GOT3 (cell line): Measurements from ENCODE around the gene COL27A1.

Experiments used
- DNase-seq: peaks from one replicate; lab custom pipeline; 2025; ENCODE audit warnings: mixed read lengths; lab: John Stamatoyannopoulos, UW

Gene COL27A1

DNA sequence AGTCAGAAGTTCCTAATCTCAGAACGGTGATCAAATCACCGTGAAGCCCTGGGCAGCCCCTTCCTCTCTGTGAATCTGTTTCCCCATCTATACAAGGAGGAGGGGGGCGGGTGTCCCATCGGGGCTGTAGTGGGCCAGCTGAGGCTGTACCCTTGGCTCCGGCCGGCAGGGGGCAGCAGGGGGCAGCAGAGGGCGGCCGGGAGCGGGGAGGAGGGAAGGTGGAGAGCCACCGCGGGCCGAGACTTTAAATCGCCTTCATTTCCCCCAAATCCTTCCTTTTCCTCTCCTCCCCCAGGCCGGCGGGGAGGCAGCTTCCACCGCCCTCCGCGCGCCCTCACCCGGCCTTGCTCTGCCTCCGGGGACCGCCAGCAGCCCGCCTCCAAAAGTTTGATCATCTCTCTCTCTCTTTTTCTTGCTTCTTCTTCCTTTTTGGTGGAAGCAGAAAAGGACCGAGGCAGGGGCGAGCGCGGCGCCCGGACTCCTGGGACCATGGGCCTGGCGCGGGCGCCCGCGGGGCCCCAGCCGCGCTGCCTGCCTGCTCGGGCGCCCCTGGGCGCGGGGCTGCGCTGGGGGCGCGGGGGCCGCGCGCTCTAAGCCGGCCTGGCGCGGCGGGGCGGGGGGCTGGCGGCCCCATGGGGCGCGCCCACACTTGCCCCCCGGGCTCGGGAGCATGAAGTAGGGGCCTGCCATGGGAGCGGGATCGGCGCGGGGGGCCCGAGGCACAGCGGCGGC lies at the start of gene COL27A1:
Gene COL27A1, plus strand, starts transcription at position 275 of the 732 bp plus-strand sequence. Its CDS starts 414 bp downstream, at position 689.
- no peak for DNase-seq

DNA sequence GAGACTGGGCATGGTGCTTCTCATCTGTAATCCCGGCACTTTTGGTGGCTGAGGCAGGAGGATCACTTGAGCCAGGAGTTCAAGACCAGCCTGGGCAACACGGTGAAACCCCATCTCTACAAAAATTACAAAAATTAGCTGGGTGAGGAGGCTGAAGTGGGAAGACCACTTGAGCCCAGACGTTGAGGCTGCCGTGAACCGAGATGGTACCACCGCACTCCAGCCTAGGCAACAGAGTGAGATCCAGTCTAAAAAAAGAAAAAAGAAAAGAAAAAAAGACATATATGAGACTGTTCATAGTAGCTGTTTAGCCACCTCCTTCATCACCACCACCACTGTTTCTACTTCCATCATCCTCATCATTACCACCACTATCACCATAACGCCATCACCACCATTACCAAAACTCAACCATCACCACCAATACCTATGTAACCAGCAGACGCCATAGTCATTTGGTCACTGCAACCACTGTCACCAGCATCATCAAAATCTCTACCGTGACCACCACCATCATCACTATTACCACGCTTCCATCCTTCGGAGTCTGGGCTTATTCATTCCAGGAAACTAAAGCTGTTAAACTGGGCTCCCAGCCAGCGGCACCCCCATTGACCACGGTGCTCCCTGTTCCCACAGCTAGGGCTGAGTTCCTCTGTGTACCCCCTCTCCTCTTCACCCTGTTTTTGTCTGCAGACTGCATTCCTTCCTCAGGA lies 47.9 kb upstream of the COL27A1 start:
- no peak for DNase-seq

DNA sequence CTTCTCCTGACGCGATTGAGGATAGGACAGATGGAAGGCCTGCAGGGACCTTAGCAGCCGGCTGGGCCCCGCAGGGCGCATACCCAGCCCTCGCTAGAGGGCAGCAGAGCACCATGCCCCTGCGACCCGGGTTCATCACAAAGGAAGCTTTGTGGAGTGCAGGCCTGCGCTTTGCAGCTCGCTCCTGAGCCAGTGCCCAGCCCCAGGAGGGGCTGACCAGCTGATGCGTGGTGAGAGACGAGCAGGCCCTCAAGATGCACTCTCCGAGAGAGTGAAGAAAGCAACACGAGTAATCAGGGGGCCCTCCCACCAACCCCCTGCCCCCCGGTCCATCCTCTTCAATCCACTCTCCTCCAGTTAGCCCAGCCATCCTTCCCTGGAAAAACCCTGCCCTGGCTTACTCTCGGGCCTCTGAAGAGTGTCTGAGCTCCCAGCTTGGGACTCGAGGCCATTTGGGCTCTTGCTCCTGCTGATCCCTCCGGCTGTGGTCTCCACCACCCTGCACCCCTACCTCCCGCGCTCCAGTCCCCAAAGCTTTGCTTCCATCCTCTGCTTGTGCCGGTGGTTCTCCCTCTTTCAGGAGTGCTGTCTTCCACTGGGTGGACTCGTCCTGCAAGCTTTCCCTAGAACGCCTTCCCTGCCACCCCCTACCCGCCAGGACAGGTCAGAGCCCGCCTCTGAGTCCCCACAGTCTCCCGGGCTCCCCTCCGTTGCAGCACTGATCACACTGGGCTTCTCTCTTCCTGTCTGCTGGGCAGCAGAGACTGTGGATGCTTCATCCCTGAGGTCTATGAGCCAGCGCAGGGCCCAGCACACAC lies 47.1 kb upstream of the COL27A1 start:
- no peak for DNase-seq

DNA sequence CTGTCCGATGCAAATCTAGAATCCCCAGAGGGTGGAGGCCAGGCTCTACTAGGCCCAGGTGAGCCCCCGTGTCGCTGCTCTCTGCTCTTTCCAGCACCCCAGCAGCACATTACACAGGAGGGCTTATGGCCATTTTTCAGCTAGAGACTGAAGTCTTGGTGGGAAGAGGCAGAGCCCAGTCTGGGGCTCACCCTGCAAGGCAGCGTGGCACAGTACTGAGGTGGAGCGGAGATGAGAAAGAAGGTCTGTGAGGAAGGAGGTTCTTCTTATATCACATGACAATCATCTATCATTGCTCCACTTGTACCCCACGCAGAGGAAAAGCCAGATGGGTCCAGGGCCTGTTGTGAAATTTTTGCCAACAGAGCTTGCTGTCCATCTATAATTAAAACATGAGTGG lies 46.2 kb upstream of the COL27A1 start:
- DNase-seq, result no peak

DNA sequence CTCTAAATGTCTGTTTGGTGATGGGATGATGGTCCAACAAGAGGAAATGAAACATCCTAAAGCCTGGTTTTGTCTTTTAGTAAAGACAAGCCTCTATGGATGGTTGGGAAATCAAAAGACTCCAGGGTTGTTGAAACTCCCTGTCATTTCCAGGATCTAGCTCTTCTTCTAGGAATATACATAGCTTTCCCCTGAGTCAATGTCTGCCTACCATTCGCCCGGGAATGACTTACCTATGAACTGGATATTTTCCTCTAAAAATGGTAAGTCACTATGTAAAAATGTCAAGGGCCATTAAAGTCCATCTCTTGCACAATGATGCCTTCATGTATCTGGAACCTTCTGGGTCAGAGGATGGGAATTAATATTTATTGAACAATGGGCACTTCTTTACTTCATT lies 45.2 kb upstream of the COL27A1 start:
- no peak for DNase-seq

DNA sequence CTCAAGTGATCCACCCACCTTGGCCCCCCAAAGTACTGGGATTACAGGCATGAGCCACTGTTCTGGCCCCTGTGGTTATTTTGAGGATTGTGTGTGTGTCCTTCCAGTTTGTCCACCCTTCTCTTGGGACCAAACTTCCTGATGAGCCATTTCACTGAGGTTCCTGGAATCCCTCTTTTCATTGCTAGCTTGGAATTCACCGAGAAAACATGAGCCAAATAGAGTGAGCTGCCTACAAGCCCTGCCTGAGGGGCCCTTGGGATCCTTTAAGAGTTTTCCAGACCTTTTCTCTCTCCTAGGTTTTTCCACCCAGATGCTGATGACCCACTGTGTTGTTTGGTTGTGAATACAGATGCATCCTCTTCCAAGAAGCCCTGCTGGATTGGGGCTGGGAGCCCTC lies 43.0 kb upstream of the COL27A1 start:
- no peak for DNase-seq

DNA sequence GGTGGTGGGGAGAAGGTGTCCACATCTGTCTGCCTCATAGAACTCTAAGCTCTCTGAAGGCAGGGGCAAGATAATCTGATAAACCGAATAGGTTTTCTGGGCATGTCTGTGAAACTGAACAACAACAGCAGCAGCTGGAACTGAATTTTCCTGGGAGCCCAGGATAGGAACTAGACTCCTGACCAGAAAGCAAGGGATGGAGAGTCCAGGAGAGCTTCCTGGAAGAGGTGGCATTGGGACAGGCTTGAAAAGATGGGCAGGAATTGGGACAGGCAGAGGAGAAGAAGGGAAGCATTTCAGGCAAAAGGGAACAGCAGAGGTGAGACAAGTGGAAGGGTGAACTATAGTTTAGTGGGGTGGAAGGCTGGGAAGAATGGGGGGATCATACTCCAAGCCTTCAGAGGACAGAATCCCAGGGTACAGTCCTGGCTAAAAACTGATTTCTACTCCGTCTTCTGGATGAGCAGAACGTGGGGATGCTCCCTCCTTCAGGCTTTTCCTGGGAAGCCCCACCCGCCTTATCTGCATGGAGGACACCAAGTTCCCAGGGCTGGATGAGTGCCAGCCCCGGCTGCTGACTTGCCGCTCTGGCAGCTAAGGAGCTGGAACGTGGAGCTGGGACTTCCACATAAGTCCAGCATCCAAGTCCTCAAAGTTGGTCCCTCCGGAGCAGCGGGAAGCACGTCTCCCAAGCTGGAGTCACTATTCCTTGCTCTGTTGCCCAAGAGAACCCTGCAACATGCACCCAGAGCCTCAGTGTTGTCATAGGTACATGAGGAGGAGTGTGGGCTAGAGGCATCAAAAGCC lies 42.4 kb upstream of the COL27A1 start:
- DNase-seq, result no peak

DNA sequence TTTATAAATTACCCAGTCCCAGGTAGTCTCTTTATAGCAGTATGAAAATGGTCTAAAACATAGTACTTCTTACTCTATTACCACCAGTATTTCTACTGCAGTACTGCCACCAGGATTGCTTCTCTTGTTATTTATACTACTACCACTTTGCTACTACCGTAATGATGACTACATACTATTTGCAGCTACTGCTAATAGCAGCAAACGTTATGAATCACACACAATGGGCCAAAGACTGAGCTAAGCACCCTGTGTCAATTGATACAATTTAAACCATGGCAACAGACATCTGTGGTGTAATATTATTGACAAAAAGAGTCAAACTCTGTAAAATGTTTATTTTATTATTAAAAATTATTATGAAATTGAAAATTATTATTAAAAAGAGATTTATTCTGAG lies 41.0 kb upstream of the COL27A1 start:
- DNase-seq, result no peak

DNA sequence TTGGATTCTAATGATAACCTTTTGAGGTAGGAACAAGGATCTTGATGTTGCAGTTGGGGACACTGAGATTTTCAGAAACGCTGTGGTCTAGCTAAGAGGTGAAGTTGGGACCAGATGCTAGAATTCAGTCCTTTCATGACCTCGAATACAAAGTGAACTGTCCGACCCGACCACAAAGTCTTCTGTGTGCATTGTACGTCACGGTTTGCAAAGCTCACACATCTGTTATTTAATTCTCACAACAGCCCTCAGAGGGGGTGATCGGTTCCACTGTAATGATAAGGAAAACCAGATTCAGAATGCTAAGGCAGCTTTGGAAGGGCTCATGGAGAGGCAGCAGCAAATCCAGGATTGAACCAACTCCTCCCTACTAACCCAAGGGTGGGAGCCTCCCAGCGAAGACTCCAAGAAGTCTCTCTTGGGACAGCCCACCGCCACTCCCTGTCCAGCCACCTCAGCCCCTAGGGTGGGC lies 39.6 kb upstream of the COL27A1 start:
- no peak for DNase-seq

DNA sequence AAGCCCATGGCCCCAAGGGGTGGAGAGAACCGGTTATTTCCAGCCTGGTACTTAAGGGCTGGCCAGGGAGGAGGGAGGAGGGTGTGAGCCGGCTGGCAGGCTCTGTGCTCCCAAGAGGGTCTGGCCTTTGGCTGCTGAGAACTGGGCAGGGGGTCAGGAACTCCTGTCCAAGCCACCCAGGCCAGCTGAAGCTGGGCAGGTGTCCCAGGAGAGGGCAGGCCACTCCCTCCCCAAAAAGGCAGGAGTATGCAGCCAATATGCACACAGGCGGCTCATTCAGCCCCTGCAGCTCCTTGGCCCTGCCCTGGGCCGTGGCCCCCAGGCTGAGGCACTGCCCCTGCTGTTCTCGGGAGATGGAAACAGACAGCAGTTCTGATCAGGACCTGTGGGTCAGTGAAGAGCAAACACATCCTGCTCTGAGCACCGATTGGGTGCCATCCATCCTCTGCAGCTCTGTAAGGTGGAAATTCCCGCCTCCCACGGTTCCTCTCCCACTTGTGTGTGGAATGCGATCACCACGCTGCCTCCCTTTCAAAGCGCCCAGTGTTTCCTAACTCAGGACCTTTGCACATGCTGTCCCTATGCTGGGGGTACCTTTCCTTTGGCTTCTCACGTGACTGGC lies 39.1 kb upstream of the COL27A1 start:
- no peak for DNase-seq

DNA sequence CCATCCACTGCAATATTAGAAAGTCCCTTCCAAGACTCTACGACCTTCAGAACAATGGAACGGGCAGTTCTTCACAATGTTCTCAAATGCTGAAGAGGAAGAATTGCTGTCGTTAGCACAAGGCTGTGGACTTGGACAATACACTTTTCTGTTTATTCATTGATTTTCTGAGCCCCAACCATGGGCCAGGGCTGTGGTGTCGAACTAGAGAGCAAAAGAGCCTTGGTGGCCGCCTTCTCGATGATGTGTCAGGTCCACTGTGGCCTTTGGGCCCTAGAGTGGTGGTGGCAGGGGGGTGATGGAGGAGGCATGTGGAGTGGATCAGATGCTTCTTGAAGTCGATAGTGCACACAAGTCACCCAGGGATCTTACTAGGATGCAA lies 37.7 kb upstream of the COL27A1 start:
- no peak for DNase-seq

DNA sequence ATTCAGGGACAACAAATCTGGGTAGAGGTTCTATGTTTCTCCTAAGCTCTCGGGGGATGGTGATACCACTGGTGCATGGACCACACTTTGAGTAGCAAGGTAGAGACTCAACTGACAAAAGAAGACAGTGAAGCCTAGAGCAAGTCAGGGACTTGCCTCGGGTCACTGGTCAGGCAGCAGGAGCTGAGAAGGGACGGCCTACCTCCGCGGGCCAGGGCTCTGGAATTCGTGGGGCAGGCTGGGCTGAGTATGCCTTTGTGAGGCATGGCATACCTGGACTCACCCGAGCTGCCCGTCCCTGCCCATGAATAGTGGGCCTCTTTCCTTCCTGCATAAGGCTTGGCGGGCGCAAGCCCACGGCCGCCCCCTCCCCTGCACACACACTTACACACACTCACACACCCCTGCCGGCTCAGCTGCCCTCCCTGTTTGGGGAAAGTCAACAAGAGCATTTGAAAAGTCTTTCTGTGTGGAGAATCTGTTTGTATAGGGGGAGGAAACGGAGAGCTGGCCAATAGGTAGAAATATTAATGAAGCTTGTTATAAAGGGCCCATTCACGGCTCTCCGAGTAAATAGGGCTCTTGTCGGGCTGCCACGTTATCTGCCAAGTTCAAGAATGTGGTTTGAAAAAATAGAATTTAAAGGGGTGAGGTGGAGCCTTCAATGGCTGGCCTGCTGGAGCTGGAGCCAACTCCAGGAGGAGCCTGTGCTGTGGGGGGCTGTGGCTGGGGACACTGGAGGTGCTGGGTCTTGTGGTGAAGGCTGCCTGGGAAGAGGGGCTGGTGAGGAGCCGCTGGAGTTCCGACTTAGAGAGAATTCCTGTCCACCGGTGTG lies 37.1 kb upstream of the COL27A1 start:
- DNase-seq, result no peak

DNA sequence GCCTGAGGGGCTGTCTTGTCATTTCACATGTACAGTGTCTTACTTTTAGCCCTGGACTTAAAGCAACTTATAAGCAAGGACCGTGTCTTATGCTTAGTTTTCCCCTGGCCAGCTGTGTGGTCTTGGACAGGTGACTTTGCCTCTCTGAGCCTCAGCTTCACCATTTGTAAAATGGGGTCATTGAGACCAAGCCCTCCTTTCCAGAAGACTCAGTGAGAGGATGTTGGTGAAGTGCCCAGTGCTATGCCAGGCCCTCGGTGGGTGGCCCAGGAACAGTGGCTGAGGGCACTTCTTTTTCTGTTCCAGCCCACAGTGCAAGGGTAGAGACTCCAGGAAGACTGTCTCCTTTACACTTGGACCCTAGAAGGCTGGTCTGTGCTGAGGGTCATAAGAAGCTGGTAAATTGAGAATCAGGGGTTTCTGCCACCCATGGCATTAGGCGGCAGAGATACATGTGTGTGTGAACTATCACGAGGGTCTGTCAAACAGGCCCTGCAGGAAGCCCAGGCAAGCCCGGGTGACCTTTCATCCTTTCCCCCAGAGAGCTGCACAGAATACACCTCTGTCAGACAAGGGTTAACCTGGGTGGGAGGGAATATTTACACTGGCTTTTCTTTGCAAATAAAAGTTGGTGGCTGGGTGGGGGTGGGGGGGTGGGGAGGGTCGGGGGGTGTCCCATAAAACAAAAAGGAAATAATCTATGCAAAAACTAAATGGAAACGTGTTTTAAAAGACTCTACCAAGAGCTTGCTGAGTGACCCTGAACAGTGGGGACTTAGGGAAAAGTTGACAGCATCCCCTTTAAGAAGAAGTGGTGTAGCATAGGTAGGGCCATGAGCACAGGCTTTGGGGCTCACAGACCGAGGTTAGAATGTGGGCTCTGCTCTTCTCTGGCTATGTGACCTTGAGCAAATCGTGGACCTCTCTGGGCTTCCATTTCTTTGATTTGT lies 35.8 kb upstream of the COL27A1 start:
- DNase-seq, result no peak

DNA sequence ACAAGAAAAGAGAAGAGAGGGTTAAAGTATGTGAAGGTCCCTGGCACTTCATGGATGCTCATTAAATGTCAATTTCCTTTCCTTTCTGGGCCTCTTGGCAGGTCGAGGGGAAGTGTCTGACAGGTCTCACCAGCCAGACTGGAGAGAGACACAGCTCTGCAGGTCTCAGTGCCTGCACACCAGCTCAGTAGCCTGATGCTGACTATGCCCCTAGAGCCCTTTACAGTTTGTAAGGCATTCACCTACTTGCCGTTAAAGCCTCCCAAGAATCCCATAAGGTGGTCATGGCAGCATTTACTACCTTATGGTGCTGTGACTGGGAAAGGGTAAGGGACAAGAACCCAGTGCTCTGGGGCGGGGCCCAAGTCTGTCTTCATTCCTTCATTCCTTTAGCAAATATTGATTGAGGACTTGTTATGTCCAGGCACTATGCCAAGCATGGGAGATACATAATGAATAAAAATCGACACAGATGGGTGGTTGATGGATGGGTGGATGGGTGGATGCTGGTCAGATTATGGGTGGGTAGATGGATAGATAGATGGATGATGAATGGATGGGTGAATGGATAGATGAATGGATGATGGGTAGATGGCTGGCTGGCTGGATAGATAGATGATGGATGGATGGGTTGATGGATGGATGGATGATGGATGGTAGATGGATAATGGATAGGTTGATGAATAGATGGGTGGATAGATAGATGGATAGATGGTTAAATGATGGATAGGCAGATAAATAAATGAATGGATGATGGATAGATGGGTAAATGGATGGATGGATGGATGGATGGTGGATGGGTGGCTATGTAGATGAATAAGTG lies 34.9 kb upstream of the COL27A1 start:
- no peak for DNase-seq

DNA sequence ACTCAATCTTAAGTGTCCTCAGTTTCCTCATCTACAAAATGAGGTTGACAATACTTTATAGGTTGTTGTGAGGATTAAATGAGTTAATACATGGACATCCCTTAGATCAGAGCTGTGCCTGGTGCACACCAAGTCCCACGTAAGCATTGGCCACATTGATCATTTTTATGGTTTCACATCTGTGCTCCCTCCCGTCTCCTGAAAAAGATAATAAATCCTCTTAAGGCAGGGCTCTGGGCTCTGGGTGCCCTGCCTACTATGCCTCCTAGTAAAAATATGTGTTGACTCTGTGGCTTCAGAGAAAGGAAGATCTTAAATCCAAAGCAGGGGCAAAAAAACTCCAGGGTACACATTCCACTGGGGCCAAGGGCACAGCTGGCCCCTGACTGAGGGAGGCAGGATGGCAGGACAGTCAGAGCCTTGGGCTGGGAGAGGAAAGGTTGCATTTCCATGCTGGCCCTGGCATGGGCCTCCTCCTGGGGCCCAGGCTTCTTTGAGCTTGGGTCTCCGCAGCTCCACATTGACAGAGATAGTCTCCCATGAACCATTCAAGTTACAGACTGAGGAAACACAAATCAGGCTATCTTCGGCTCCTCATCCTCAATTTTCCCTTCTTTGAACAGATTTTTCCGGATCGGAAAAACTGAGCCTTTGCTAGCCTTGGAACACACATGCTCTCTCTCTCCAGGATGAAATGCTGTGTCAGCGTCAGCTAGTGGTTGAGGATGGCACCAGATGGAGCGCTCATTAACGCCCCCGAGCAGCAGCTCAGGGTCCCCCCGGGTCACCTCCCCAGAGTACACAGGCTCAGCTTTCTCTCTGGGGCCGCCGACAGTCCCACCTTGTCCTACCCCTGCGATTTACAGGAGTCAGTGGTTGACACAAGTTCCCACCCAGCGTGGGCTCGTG lies 33.9 kb upstream of the COL27A1 start:
- DNase-seq, result no peak

DNA sequence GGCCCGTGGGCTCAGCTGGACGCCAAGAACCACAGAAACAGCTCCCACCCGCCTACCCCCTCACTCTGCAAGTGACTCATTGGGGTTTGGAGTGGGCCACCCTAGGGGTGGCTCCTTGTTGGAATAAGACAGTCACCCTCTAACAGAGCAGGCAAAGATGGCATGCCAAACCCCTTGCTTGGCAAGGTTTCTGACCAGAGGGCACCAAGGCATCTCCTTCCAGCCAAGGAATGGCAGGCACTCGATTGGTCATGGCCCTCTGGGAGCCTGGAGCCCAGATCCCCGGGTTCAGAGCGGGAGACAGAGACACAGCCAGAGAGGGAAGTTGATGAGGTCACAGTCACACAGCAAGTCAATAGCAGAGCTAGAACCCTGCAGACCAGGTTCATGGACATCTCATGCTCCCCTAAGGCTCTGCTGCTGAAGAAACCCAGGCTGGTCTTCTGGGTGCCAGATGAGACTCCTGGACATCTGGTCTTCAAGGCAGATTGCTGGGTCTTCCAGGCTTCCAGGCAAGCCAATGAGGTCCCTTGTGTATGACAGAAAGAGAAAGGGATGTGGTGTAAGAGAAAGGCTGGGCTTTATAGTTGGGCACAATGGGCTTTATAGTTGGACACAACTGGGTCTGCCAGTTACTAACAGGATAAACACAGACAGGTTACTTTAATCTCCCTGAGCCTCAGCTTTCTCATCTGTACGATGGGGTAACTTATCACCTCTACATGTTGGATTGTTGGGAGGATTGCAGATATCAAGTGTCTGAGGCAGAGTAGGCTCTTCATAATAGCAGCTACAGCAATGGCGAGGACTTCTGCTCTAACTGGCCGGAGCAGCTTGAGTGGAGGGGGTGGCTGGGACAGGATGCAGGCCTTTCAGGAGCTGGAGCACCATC lies 33.0 kb upstream of the COL27A1 start:
- DNase-seq, result no peak
